Measurements from ENCODE around the gene EHMT2.
A peak's percentile ranks its signal among the peaks of the same experiment; 100 is the strongest.

The EHMT2 gene

GRCh38 chr6:31837369-31838113 lies 60.0 kb downstream of the EHMT2 start:
- no peak for DNase-seq

- no peak for DNase-seq
Observed at GRCh38 chr6:31836474-31837368, 60.8 kb downstream of the EHMT2 start.

GRCh38 chr6:31836047-31836473 lies 61.4 kb downstream of the EHMT2 start:
- no peak for DNase-seq

GRCh38 chr6:31834367-31835250 lies 62.9 kb downstream of the EHMT2 start:
- peak; percentile 92 for DNase-seq

GRCh38 chr6:31831350-31832215 lies 65.9 kb downstream of the EHMT2 start:
- DNase-seq: no peak

- DNase-seq: no peak
Observed at GRCh38 chr6:31830886-31831335, 66.6 kb downstream of the EHMT2 start.

All from left hindlimb (tissue), 1 donor.